ENCODE results near the gene UCN3.

Gene UCN3, protein sequence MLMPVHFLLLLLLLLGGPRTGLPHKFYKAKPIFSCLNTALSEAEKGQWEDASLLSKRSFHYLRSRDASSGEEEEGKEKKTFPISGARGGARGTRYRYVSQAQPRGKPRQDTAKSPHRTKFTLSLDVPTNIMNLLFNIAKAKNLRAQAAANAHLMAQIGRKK

DNA sequence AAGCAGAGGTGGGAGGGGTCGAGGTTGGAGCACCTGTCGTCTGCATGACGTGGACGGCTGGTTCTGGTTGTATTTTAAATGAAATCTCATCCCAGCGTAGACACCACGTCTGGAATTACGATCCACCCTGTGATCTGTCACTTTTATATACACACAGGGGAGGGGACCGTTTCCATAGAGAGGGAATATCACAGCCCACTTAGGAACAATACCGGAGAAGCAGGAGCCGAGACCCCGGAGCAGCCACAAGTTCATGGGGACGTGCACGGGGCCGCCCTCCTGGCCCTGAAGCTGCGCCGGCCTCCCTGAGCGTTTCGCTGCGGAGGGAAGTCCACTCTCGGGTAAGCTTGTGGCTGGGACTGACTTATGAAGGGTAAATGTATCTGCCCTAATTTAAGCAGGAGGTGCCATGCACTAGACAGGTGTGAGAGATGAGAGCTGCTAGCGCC lies at the start of gene UCN3:
UCN3 (plus strand) TSS at position 77 of the 449 bp plus-strand sequence. CDS start 8,755 bp downstream, outside the sequence.
- no peak for DNase-seq

DNA sequence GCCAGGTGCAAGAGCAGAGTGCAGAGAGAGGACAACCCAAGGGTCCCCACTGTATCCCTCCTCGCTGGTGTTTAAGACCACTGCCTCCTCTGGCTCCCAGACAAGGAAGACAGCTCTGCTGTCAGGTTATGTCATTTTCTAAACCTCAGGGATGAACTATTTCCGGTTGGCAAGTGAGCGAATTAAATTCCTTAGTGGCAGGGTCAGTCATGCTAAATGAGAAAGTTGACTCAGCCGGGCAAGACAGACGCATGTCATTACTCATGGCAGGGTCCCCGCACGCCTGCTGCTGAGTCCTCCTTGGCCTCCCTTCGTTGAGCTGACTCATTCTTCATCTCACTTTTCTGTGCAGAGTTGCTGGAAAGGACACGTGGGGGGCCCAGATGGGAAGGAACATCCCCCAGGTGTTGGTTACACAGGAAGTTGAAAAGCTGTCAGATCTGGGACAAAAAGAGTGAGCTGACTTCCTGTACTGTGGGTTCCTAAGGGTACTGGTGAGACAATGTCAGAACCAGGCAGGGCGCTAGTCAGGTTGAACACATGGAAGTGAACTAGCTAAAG lies 47.1 kb upstream of the UCN3 start:
- no peak for DNase-seq

DNA sequence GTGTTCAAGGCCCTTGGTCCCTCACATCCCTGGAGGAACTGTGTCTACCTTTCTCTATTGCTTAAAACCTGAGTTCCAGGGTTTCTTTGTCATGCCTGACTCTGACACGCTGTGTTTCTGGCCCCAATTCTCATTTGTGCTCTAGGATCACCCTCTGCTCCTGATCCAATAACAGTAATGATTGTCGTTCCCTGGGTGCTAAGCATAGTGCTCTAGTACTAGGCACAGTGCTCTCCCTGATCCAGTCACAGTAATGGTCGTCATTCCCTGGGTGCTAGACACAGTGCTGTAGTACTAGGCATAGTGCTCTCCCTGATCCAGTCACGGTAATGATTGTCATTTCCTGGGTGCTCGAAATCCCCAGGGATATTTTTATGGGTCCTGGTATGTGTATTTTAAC lies 46.6 kb upstream of the UCN3 start:
- no peak for DNase-seq

DNA sequence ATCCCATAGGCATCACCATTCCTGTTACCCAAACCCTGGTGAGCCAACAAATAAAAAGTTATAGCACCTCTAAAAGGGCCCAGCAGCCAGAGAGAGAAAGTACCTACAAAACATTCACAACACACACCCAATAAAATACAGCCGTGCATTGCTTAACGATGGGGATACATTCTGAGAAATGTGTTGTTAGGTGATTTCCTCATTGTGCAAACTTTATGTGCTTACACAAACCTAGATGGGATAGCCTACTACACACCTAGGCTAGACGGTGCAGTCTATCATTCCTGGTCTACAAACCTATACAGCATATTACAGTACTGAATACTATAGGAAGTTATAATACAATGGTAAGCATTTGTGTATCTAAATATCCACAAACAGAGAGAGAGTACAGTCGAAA lies 44.9 kb upstream of the UCN3 start:
- no peak for DNase-seq

DNA sequence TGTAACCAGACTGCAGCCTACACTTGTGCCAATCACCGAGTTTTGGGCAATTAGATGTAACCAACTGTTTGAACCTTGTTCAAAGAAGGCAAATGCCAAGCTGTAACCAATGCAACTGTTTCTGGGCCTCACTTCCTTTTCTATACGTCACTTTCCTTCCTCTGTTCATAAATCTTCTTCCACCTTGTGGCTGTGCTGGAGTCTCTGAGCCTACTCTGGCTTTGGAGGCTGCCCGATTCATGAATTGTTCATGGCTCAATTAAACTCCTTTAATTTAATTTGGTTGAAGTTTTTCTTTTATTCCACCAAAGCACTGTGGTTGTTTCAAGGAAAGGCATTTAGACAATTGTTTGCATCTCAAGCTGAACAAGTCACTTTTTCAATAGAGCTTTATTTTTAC lies 43.5 kb upstream of the UCN3 start:
- no peak for DNase-seq

DNA sequence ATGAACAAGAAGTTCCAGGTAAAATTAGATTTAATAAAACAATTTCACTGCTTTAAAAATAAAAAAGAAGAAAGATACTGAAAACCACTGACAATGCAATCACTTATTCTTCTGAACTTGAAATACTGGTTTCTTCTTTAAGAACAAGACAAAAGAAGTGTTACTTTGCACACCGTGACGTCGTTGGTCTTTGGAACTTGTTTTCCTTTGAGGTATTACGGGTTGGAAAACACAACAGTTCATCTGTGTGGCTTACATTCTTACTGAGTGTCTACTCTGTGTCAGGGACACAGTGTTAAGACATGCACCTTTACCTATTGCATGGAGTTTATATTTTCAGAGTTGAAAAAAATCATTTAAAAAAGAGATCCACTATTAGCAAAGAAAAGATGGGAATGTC lies 41.3 kb upstream of the UCN3 start:
- no peak for DNase-seq

DNA sequence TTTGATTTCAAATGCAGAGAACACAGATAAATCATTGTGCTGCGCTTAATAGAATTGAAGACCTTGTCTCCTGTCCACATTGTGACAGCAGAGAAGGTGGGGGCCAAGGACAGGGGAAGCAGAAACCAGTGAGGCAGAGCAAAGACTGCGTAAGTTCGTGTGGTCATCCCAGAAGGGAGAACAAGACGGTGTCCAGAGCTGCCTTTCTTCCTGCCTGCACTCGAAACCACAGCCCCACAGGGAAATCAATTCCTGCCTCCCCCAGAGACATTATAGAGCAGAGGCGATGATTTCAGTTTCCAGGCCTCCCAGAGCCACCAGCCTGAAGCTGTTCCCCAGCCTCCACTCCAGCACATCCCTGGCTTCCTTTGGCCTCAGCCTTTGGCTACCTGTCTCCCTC lies 39.7 kb upstream of the UCN3 start:
- no peak for DNase-seq

DNA sequence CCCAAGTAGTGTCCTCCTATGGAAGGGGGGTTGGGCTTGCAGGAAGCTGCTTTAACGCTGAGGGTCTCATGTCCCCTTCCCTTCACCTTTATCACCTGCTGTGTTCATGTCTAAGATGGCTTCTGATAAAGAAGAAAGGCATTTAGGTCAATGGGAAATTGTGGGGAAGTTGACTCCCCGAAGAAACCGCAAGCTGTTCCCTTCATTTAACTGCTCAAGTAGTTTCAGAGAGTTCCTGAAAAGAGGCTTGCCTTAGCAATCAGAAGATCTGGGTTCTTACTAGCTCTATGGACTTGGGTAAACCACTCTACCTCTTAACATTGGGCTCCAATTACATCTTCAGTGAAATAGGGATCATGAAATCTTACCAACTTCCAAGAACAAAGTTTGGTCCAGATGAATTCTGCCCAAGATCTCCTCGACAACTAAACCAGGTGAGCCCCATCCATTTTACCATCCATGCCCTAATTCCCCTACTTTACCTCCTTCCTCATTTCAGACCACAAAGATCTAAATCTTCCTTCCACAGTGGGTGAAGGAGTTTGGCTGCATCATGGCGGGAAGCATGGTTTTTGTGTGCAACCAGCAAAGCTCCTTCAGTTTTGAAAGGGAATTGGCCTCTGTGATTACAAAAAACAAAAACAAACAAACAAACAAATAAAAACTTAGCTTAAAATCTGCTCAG lies 30.4 kb upstream of the UCN3 start:
- no peak for DNase-seq

DNA sequence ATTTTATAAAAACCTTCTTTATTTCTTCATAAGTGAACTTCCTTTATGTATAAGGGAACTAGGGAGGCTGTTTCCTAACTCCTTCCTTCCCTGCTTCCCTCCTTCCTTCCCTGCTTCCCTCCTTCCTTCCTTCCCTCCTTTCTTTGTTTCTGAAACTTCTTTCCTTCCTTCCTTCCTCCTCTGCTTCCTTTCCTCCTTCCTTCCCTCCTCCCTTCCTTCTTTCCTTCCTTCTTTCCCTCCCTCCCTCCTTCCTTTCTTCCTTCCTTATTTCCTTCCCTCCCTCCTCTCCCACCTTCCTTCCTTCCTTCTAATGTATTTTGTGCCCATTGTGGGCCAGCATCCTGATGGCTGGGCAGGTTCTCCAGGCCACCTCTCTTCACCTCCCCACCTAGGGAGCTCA lies 26.8 kb upstream of the UCN3 start:
- DNase-seq, result no peak

DNA sequence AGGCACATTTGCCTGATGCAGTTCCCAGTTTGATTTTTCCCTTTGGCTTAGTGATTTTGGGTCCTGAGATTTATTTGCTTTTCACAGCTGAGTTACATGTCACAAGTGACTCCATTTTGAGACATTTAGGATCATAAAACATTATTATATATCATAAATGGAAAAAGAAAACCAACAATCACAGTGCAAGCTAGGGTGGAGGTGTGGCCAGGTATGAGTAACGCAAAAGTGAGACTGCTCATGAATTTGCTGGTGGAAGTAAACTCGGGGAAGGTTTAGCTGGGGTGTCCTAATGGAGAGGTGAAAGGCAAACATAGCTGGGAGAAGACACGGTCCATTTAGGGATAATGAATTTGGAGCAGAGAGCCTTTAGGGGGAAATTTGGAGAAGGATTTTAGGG lies 21.7 kb upstream of the UCN3 start:
- no peak for DNase-seq

DNA sequence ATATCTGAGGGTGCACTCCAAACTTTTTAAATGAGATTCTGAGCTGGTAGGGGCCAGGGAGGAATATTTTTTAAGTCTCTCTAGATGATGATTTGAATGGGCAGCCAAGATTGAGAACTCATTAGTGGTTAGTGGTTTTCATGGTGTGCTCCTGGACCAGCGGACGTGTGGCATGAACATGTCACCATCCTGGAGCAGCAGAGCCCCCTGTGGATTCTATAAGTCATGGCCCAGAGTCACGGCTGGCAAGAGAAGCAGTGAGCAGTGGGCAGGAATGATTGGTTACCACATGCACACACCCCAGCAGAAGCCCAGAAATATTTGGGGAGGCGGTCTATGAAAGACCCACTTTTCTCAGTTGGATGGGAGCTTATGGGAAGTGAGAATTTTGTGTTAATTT lies 21.2 kb upstream of the UCN3 start:
- DNase-seq, result no peak

DNA sequence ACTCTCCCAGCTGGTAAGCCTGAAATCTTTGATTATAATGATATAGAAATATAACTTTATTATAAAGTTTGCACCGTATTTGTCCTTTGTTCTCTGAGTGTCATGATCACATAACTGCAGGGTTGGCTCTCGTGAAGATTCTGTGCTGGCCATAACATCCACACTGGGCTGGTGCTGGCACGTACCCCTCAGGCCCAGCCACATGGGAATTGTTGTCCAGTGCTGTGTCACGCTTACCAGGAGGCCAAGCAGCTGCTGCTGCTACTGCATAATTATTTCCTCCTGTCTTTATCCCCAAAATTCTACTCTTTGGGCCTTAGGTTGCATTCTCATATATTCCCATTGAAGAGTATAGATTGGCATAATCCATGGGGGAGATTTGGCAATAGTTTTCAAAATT lies 20.8 kb upstream of the UCN3 start:
- no peak for DNase-seq

DNA sequence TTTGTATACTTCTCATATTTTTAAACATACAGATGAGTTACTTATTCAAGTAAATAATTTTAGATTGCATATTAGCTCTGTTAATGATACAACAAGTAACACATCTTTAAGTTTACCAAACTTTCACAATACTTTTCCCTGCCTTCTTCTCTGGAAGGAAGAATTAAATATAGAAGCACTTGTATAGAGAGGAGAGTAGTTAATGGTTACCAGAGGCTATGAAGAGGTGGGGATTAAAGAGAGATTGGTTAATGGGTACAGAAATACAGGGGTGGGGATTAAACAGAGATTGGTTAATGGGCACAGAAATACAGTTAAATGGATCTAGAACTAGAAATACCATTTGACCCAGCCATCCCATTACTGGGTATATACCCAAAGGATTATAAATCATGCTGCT lies 20.0 kb upstream of the UCN3 start:
- no peak for DNase-seq

DNA sequence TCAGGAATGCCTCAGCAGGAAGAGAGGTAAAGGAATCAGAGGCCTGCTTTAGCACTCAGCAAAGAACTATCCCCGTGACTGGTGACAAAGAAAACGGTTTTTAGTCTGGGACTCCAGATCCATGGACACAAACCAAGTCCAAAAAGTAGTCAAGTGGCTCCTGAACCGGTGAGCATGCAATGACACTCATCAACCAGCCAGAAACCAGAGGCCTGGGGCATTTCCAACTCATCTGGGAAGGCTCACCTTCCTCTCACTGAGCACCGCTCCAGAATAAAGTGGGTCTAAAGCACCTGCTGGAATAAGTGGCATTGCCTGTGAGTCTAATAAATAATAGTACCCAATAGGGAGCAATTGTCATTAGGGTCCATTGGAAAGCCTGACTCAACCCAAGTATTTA lies 17.9 kb upstream of the UCN3 start:
- DNase-seq, result no peak

DNA sequence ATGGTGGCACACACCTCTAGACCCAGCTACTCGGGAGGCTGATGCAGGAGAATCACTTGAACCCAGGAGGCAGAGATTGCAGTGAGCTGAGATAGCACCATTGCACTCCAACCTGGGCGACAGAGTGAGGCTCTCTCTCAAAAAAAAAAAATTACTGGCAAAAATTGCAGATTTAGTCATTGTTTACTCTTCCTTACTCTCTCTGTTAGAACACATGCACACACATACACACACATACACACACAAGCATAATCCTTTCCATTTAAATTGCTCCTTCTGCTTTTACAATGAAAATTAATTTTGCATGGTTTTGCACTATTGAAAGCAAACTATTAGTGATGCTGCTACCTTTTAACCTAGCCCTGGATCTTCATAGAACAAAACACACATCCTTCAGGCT lies 15.4 kb upstream of the UCN3 start:
- DNase-seq, result no peak

DNA sequence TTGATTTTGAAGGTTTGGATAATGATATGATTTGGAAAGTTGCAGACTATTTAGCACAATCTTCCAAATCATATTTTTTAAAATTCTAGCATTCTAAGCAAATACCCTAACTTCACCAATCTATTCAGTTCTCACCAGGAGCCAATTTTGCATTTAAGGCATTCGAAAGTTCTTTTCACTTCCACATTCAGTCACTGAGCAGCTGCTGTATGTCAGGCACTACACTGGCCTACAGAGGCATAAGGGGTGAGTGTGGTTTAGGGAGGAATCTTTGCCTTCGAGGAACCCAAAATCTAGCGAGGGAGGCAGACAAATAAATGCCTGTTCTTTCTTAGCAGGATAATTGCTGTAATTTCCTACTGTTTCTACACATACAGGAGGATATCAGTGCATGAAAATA lies 10.7 kb upstream of the UCN3 start:
- no peak for DNase-seq

DNA sequence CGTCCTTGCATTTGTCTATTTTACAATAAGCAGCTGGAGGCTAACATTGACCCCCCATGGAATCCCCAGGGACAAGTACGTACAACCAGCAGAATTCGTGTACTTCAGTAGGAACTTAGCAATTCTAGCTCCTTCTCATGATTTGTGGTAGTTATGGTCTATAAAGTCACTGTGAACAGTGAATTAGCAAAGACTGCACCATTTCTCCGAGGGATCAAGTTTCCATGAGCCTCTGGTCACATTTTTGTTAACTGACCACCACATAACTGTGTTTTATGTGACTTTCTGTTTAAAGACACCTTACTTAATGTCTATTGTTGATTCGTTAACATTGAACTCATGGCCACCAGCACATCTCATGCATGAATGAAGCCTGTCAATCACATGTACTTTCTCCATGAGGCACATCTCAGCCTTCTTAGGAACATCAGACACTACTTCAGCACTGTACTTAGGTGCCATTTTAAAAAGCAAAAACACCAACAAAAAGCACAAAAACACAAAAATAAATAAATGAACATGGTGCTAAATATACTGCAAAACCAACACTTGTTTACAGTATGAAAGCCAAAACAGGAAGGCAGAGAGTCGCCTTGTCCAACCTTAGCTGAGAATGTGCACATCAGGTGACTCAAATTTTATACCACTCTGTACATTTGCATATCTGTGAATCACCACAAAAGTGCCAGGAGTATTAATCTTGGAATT lies 9.0 kb upstream of the UCN3 start:
- DNase-seq, result no peak

DNA sequence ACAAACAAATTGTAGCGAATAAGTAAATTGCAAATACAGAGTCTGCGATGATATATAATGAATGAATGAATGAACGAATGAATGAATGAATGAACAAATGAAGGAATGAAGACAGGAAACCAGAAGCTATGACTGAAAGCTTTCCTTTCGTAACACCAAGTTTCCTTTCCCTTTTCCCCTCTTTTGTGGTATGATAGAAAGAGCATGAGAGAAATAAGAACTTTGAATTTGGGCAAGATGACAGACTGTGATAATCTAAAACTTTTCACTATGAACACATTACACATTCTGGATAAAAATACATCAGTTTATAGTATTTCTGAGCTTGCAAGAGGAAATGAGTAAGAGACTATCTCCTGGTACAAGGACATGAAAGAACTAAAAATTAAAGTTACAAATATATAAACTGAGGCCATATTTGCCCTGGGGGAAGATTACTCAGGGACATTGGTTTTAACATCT lies 8.4 kb upstream of the UCN3 start:
- DNase-seq, result no peak

DNA sequence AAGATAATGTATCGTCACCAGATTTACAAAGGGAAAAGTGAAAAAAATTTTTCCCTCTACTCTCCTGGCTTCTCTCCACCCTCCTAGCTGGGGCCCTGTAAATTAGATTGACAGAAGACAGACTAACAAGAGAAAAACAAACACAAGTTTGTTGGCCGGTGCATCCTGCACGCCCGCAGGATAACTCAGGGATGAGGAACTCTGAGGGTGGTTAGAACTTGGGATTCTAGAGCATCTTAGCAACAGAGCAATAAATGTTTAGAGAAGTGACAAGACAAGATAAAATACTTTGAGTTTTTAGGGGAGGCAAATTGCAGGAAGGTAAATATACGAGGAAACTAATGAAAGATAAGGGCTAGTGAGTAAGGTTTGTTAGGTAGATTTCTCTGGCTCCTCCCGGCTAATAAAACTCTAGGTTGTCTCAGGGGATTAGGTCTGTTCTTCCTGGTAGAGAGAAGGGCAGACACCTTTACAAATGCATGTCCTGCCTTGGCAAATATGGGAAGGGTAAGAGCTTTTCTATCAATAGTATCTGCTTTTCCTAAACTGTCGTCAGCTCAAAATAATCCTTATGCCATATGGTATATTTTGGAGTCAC lies 4.3 kb upstream of the UCN3 start:
- DNase-seq, result no peak

DNA sequence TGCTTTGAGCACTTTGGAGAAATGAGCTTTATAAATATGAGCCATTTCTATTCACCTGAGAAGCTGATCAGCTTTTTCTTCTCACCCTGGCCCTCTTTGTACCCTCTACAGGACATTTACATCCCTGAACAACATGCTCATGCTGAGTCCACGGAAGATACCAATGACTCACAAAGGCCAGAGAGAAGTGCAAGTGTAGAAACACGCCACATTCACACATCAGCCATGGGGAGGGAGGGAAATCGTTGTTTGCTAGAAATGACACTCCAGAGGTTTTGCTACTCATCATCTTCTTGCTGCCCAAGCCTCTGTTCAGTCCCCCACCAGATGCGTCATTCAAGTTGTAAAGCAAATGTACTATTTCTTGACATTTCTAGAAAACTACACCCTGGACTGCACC lies 2.8 kb upstream of the UCN3 start:
- DNase-seq, result no peak

DNA sequence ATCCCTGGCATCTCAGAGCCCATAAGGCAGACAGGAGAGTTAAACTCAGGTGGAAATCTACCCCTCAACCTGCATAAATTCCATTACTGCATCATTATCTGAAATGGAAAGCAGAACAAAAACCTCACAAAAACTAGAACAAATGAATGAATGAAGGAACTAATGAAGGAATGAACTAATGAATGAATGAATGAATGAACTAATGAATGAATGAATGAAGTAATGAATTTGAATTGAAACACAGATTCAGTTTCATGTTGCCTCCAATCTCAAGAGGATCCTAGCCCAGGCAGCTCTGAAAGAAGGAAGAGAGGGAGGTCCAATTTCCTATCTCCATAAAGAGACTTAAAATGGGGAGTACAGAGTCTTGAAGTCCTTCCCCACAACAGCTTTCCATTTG lies 1.9 kb upstream of the UCN3 start:
- no peak for DNase-seq

DNA sequence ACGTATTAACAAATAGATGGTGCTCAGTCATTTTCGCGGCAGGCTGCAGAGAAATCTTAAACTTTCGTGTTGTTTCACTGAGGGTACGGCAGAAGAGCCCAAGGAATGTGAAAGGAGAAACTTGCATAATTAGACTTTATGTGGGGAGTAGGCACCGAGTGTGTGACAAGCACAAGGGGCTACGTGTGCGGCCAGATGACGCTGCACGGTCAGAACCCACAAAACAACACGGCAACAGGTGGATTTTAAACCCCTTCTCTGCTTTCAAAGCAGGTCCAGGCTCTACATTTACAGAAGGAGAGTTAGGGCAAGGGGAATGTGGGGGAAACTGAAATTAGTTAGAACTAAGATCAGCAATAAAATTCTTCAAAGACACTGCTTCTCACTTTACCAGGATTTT lies 392 bp upstream of the UCN3 start:
- DNase-seq, result no peak
